Measurements from ENCODE around the gene LINC00305.
A peak's percentile ranks its signal among the peaks of the same experiment; 100 is the strongest.

The LINC00305 gene

DNA sequence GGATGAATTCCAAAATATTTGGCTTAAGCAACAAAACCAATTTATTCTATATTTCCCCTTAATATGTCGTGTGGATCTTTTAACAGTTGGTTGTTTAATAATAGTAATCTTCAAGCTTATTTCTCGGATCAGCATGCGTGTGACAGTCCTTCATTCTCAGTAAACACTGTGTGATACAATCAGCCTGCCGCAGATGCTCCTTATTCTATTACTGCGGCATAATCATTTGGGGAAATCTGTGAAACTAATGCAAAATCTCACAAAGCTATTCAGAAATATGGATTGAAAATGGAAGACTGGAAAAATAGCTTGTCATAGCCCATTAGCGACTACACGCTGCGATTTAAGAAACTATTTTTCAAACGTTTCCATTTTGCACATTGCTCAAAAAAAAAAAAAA is 36.9 kb downstream of the LINC00305 start:
- no peak for DNase-seq

- peak in 1 of 2 experiments; percentile 47 for DNase-seq
These were observed 38.0 kb downstream of the LINC00305 start for GRCh38 chr18:64110692-64111480.

- DNase-seq: no peak
These were observed 44.9 kb downstream of the LINC00305 start for GRCh38 chr18:64103986-64104385.

- no peak for DNase-seq
These were observed 48.6 kb downstream of the LINC00305 start for GRCh38 chr18:64100116-64100922.

DNA sequence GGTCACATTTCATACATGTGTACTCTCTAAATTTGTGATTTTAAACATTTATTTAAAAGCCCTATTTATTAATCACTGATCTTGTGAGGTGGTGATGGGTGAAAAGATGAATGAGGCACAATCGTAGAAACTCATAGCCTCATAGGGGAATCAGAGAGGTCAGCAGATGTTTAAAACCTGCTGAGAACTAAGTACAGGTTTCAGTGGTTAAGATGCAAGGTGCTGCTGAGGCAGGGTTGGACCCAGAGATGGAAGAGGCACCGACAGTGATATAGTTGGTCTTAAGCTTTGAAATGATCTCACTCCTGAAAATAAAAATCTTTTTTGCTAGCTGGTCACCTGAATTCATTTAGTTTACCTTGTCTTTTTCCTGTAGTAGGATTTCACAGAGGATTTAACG is 49.6 kb downstream of the LINC00305 start:
- DNase-seq: no peak

- DNase-seq: no peak
These were observed 51.4 kb downstream of the LINC00305 start for GRCh38 chr18:64097497-64097896.

DNA sequence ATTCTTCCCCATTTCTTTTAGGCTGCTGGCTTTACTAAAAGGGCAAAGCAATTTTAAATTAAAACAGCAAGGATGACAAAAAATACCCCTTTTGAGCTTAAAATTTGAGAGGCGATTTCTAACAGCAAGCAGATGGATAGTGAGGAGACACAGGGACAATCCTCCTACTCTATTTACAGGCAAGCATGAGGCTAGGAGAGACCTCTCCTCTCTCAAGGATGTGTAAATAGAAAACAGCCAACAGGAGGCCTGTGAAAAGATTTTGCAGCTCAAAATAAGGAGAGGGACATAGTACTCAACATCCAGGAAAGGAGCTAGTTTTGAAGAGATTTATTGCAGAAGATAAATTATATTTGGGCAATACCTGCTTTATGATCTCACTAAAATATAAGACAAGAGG is 53.8 kb downstream of the LINC00305 start:
- DNase-seq: no peak

DNA sequence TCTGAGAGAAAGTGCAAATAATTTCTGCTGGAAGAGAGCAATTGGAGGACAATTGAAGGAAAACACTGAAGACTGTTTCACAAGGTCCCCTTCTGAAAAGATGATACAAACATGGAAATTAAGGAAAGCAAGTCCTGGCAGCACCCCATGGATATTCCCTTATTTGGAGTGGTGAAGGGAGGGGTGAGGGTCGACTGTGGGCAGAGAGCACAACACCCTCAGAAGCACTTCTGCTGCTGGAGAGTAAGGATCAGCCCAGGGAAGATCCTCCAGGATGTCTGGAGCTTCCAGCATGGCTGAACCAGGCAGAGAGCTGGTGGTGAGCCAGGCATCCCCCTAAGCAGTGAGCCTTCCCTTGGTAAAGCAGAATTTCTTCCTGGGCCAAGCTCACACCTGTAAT is 54.7 kb downstream of the LINC00305 start:
- no peak for DNase-seq

DNA sequence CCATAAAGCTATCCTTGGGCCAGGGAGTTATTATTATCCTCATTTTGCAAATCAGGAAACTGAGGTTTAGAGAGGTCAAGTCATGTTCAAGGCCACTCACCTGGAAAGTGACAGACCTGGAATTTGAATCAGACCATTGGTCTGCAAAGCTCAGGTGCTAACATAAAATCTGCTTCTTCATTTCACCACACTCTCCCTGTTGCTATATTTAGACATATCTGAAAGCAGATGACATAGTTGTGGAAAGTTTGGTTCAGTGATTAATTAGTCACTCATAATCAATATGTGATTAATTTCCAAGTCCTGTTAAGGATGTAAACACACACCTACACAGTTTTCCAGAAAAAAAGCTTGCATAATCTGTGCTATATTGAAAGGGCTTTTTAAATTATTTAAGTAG is 57.4 kb downstream of the LINC00305 start:
- DNase-seq: no peak

- DNase-seq: no peak
These were observed 58.0 kb downstream of the LINC00305 start for GRCh38 chr18:64090876-64091275.

GRCh38 chr18:64083916-64084315 is 65.0 kb downstream of the LINC00305 start:
- DNase-seq: no peak

- DNase-seq: no peak
These were observed 66.4 kb downstream of the LINC00305 start for GRCh38 chr18:64082513-64082912.

GRCh38 chr18:64082054-64082453 is 66.8 kb downstream of the LINC00305 start:
- DNase-seq: no peak

GRCh38 chr18:64073971-64074370 is 74.9 kb downstream of the LINC00305 start:
- no peak for DNase-seq

- DNase-seq: no peak
These were observed 93.9 kb downstream of the LINC00305 start for GRCh38 chr18:64055019-64055418.

- DNase-seq: no peak
These were observed 95.6 kb downstream of the LINC00305 start for GRCh38 chr18:64053246-64053645.

DNA sequence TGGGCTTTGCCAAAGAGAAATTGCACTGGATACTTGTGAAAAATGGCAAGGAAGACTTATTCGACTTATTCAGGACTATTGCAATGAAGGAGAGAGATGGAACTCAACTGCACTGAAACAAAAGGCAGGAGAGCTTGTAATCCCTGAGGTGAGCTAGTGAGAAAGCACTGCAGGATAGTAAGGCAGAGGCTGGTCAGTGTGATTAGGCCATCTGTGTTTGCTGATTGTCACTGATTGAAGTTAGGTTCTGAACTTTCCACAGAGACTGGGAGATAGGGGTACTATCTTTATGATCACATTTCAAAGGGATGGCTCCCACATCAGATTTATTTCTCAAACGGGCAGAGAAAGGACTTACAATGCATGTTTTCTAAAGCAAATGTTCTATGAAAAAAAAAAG is 96.1 kb downstream of the LINC00305 start:
- no peak for DNase-seq

- DNase-seq: no peak
These were observed 104.3 kb downstream of the LINC00305 start for GRCh38 chr18:64044616-64045015.

DNA sequence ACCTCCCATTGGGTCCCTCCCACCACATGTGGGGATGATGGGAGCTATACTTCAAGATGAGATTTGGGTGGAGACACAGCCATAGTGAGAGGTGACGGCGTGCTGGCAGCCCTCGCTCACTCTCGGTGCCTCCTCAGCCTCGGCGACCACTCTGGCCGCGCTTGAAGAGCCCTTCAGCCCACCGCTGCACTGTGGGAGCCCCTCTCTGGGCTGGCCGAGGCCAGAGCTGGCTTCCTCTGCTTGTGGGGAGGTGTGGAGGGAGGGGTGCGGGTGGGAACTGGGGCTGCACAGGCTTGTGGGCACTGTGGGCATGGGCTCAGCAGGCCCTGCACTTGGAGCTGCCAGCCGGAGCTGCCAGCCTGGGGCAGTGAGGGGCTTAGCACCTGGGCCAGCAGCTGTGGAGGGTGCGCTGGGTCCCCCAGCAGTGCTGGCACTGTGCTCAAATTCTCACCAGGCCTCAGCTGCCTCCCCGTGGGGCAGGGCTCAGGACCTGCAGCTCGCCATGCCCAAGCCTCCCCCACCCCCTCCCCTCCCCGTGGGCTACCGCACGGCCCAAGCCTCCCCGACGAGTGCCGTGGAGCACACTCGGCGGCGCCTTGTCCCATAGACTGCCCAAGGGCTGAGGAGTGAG is 106.0 kb downstream of the LINC00305 start:
- DNase-seq: no peak

DNA sequence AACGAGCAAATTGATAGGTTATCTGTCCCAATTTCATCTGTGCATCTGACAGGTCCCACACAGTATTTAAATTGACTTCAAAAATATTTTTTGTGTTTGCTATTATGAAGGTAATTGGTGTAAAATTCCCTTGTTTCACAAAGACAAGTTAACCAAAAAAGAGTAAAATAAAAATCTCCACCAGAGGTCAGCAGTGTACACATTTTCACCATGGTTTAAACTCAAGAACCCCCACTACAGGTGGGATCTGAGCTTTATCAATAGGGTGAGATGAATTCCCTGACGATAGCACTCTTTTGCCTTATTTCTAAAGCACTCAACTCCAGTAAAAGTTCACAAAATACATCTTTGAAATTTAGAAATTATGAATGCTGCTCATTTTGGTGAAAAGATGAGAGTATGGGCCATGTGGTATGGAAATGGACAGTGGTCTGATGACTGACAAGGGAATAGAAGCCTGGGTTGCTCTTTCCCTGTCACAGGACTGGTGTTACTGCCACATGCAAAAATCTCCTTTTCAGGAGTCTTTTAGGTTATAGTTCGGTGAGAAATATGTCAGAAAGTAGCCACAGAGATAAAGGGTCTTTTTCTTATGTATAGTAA is 111.0 kb downstream of the LINC00305 start:
- peak in 1 of 2 experiments; percentile 10 for DNase-seq

GRCh38 chr18:64032312-64032711 is 116.6 kb downstream of the LINC00305 start:
- DNase-seq: no peak

DNA sequence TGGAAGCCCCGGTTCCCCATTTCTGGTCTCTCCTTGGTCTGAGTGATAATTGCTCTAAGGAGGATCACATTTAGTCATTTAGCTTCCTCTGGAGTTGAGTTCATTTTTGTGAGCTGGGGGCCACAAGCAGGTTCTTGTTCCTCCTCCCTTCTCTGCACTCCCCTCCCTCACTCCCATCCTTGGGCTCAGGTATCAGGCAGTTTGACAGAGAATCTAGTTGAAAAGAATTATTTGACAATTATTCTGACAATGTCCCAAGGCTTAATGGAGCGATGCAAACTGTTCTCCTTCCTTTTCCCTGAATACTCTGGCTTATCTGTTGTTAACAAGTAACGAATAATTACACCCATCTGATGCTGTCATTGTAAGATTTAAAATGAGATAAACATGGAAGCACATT is 117.5 kb downstream of the LINC00305 start:
- DNase-seq: no peak
